ENCODE measurements around the gene LRRD1. TPM values are rescaled to one million over a fixed set of nuclear protein-coding genes. Genes with fewer than 3 reads are reported as not detected.
"Not testable (repeated sequence)": the region's sequence is repeated elsewhere in the genome, so short reads cannot be mapped to it uniquely, and the experiment has no call there.

Gene LRRD1
- total RNA-seq, 1 donor from 2014 or later, result 0.34 TPM

DNA sequence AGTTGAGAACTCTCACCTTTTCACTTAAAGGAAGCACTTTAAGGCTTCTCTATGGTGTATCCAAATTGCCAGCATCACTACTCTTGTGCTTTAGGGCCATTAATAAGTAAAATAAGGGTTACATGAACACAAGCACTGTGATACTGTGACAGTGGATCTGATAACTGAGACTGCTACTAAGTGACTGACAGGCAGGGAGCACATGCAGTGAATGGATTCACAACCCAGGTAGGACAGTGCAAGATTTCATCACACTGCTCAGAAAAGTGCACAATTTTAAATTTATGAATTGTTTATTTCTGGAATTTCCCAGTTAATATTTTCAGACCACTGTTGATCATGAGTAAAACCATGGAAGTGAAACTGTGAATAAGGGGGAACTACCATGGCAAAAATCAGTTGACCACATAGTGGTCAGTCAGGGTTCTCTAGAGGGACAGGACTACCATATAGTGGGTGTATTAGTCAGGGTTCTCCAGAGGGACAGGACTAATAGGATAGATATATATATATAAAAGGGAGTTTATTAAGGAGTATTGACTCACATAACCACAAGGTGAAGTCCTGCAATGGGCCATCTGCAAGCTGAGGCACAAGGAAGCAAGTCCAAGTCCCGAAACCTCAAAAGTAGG, 23.7 kb downstream of the LRRD1 start:
- no peak for DNase-seq (ENCODE audit: low spot score, unreplicated experiment)
- no peak overlapping the region for H3K27ac Mint-ChIP-seq
- H3K27me3 Mint-ChIP-seq, result no peaks in the 10 kb centered on the region
- no peaks in the 10 kb centered on the region for H3K9me3 Mint-ChIP-seq (ENCODE audit: low read depth)
- H3K36me3 Mint-ChIP-seq (ENCODE audit: insufficient read depth), result no peaks in the 10 kb centered on the region
- no peaks in the 10 kb centered on the region for H3K4me1 Mint-ChIP-seq (ENCODE audit: low read depth)
- H3K4me3 Mint-ChIP-seq (ENCODE audit: low read depth), result no peak overlapping the region
- TF ChIP-seq, protein P1, sequence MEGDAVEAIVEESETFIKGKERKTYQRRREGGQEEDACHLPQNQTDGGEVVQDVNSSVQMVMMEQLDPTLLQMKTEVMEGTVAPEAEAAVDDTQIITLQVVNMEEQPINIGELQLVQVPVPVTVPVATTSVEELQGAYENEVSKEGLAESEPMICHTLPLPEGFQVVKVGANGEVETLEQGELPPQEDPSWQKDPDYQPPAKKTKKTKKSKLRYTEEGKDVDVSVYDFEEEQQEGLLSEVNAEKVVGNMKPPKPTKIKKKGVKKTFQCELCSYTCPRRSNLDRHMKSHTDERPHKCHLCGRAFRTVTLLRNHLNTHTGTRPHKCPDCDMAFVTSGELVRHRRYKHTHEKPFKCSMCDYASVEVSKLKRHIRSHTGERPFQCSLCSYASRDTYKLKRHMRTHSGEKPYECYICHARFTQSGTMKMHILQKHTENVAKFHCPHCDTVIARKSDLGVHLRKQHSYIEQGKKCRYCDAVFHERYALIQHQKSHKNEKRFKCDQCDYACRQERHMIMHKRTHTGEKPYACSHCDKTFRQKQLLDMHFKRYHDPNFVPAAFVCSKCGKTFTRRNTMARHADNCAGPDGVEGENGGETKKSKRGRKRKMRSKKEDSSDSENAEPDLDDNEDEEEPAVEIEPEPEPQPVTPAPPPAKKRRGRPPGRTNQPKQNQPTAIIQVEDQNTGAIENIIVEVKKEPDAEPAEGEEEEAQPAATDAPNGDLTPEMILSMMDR (IDR thresholded peaks at IDR 0.05; ENCODE audit: unreplicated experiment), result no peak

DNA sequence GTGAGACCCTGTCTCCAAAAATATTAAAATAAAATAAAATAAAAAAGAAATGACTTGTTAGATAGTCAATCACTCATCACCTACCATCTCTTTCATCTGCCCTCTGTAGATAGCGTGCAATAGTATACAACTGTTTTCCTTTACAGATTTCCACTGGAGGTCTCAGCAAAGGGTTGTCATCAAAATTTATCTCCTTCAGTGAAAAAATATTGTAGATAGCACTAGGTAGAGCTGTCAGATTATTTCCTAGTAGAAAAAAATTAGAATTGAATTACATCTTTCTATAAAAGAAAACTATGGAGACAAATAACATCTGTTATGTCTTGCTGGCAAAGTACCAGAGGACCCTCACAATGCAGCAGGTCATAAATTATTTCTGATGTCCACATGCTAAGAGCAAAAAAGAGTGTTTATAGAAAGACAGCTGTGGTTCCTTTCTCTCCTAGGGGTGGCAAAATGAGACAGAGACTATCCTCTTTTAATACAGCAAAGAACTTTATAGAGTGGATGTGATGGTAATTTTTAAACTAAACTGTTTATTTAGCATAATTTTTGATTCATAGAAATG, 28.4 kb downstream of the LRRD1 start:
- Mint-ChIP-seq H3K9me3 (ENCODE audit: low read depth) (no peaks in the 10 kb centered on the region), H3K4me3 (ENCODE audit: low read depth) (no peak overlapping the region), H3K4me1 (ENCODE audit: low read depth) (no peaks in the 10 kb centered on the region), H3K27me3 (no peaks in the 10 kb centered on the region), H3K36me3 (ENCODE audit: insufficient read depth) (no peaks in the 10 kb centered on the region), H3K27ac (no peak overlapping the region)
- TF ChIP-seq, protein P1 (IDR thresholded peaks at IDR 0.05; ENCODE audit: unreplicated experiment), result no peak
- DNase-seq (ENCODE audit: low spot score, unreplicated experiment), result no peak

DNA sequence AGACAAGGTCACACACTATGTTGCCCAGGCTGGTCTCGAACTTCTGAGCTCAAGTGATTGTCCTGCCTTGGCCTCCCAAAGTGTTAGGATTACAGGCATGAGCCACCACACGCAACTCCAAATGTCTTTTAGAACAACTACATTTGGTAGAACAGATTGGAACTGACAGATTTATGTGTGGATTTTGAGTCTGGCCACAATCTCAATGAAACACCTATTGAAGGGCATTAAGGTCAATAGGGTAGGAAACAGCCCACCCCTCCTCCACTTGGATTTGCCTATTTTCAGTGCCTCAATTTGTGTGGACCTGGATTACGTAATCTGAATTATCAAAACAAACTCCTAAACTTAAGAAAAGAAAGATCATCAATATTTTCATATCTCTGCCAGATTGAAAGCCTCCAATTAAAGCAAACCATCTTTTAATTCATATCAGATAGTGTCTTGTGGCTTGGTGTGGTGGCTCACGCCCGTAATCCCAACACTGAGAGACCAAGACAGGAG, 29.2 kb downstream of the LRRD1 start:
- no peaks in the 10 kb centered on the region for H3K4me1 Mint-ChIP-seq (ENCODE audit: low read depth)
- TF ChIP-seq, protein P1 (IDR thresholded peaks at IDR 0.05; ENCODE audit: unreplicated experiment), result no peak
- no peaks in the 10 kb centered on the region for H3K36me3 Mint-ChIP-seq (ENCODE audit: insufficient read depth)
- H3K9me3 Mint-ChIP-seq (ENCODE audit: low read depth), result no peaks in the 10 kb centered on the region
- H3K27ac Mint-ChIP-seq, result no peak overlapping the region
- H3K4me3 Mint-ChIP-seq (ENCODE audit: low read depth), result no peak overlapping the region
- no peak for DNase-seq (ENCODE audit: low spot score, unreplicated experiment)
- H3K27me3 Mint-ChIP-seq, result no peaks in the 10 kb centered on the region

DNA sequence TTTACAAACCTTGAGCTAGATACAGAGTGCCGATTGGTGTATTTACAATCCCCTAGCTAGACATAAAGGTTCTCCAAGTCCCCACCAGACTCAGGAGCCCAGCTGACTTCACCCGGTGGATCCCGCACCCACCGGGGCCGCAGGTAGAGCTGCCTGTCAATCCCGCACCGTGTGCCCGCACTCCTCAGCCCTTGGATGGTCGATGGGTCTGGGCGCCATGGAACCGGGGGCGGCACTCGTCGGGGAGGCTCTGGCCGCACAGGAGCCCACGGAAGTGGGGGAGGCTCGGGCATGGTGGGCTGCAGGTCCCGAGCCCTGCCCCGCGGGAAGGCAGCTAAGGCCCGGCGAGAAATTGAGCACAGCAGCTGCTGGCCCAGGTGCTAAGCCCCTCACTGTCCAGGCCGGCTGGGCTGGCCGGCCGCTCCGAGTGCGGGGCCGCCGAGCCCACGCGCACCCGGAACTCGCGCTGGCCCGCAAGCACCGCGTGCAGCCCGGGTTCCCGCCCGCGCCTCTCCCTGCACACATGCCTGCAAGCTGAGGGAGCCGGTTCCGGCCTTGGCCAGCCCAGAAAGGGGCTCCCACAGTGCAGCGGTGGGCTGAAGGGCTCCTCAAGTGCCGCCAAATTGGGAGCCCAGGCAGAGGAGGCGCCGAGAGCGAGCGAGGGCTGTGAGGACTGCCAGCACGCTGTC, 35.6 kb downstream of the LRRD1 start:
- H3K4me1 Mint-ChIP-seq (ENCODE audit: low read depth); H3K36me3 Mint-ChIP-seq (ENCODE audit: insufficient read depth); H3K27ac Mint-ChIP-seq; H3K9me3 Mint-ChIP-seq (ENCODE audit: low read depth); DNase-seq (ENCODE audit: low spot score, unreplicated experiment); H3K27me3 Mint-ChIP-seq; H3K4me3 Mint-ChIP-seq (ENCODE audit: low read depth): not testable (repeated sequence)

DNA sequence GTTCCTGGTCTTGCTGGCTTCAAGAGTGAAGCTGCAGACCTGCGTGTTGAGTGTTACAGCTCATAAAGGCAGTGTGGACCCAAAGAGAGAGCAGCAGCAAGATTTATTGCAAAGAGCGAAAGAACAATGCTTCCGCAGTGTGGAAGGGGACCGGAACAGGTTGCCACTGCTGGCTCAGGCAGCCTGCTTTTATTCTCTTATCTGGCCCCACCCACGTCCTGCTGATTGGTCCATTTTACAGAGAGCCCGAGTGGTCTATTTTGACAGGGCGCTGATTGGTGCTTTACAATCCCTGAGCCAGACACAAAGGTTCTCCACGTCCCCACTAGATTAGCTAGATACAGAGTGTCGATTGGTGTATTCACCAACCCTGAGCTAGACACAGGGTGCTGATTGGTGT, 36.2 kb downstream of the LRRD1 start:
- H3K27ac Mint-ChIP-seq; DNase-seq (ENCODE audit: low spot score, unreplicated experiment); H3K4me3 Mint-ChIP-seq (ENCODE audit: low read depth); H3K27me3 Mint-ChIP-seq; H3K9me3 Mint-ChIP-seq (ENCODE audit: low read depth); H3K36me3 Mint-ChIP-seq (ENCODE audit: insufficient read depth); H3K4me1 Mint-ChIP-seq (ENCODE audit: low read depth): not testable (repeated sequence)

DNA sequence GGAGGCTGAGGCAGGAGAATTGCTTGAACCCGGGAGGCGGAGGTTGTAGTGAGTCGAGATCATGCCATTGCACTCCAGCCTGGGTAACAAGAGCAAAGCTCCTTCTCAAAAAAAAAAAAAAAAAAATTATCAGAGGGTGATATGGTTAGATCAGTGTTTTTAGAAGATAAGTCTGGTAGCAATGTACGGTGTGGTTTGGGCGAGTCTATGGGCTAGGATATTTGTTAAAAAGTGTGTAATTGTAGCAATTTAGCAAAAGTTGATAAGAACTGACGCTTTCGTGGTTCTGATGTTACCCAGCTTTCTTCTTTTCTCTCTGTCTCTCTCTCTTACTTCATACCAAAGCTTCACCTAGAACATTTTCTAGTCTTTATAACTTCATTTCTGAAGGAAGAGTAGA, 37.8 kb downstream of the LRRD1 start:
- Mint-ChIP-seq H3K27ac (no peak overlapping the region), H3K27me3 (no peaks in the 10 kb centered on the region), H3K4me3 (ENCODE audit: low read depth) (no peak overlapping the region), H3K36me3 (ENCODE audit: insufficient read depth) (no peaks in the 10 kb centered on the region), H3K9me3 (ENCODE audit: low read depth) (peaks cover 7% of the 10 kb centered on the region), H3K4me1 (ENCODE audit: low read depth) (no peaks in the 10 kb centered on the region)
- TF ChIP-seq, protein P1 (IDR thresholded peaks at IDR 0.05; ENCODE audit: unreplicated experiment), result no peak
- DNase-seq (ENCODE audit: low spot score, unreplicated experiment), result no peak

Measured in progenitor cell of endocrine pancreas (in vitro differentiated cells).